A673 (cell line): Measurements from ENCODE around the gene CHCHD6. TPM values are rescaled to one million over a fixed set of nuclear protein-coding genes. Genes with fewer than 3 reads are reported as not detected.

Experiments
- BruUV-seq: library from RNA; stranded (reverse); fragments of 400-500 nt; replicated peaks from 2 replicates; lab custom pipeline; 2021; lab: Mats Ljungman, UMichigan
- CTCF ChIA-PET: fragments of 300-600 bp; sonication (Branson Sonifier 250); formaldehyde crosslinking; loops from one replicate; lab custom pipeline; 2022; ENCODE audit warnings: antibody characterized with exemption; lab: Charles Lee
- POLR2A ChIA-PET: fragments of 300-600 bp; sonication (Branson Sonifier 250); formaldehyde crosslinking; loops from one replicate; lab custom pipeline; 2022; ENCODE audit warnings: antibody characterized with exemption; ENCODE audit not compliant: low non-redundant PET; lab: Charles Lee
- DNase-seq: peaks from one replicate; pipeline ENCODE4 v3.0.0-alpha.2; 2015; ENCODE audit warnings: low spot score
- H3K27ac ChIP-seq: fragments of 200-600 bp; sonication (generic); 2 replicates; pipeline ENCODE4 v1.5.1; 2016; ENCODE audit warnings: mixed run types, low read depth, mild to moderate bottlenecking, mixed read lengths, antibody characterized with exemption, low read length; ENCODE audit not compliant: poor library complexity, severe bottlenecking
- H3K27me3 ChIP-seq: fragments of 200-600 bp; sonication (generic); replicated peaks from 2 replicates; pipeline ENCODE4 v1.6.1; 2017; ENCODE audit warnings: mixed run types, low read depth, mild to moderate bottlenecking, mixed read lengths, antibody characterized with exemption, low read length; ENCODE audit not compliant: insufficient read depth, poor library complexity
- H3K36me3 ChIP-seq: fragments of 200-600 bp; sonication (generic); 2 replicates; pipeline ENCODE4 v1.6.1; 2016; ENCODE audit warnings: mixed run types, mild to moderate bottlenecking, mixed read lengths, antibody characterized with exemption, low read length; ENCODE audit not compliant: insufficient read depth, poor library complexity, severe bottlenecking
- H3K4me1 ChIP-seq: fragments of 200-600 bp; sonication (generic); 2 replicates; pipeline ENCODE4 v1.6.1; 2017; ENCODE audit warnings: mixed run types, mild to moderate bottlenecking, mixed read lengths, antibody characterized with exemption, low read length; ENCODE audit not compliant: insufficient read depth, poor library complexity, severe bottlenecking
- H3K4me3 ChIP-seq: fragments of 200-600 bp; sonication (generic); 2 replicates; pipeline ENCODE4 v1.5.1; 2016; ENCODE audit warnings: low read depth, mixed run types, mild to moderate bottlenecking, mixed read lengths, low read length; ENCODE audit not compliant: poor library complexity, severe bottlenecking
- H3K9me3 ChIP-seq: fragments of 200-600 bp; sonication (generic); 2 replicates; pipeline ENCODE4 v1.6.1; 2016; ENCODE audit warnings: mixed run types, low read depth, mild to moderate bottlenecking, mixed read lengths, antibody characterized with exemption, low read length; ENCODE audit not compliant: poor library complexity, severe bottlenecking
- CTCF ChIP-seq: fragments of 300-800, 200-600 bp; sonication (generic); conservative IDR thresholded peaks from 2 replicates; pipeline ENCODE4 v1.5.1; 2017; ENCODE audit warnings: low read depth, mild to moderate bottlenecking, antibody characterized with exemption, low read length, moderate library complexity, mixed read lengths
- EZH2 ChIP-seq: fragments of 200-600 bp; sonication (generic); IDR thresholded peaks from 2 replicates; pipeline ENCODE4 v1.6.1; 2017; ENCODE audit warnings: borderline replicate concordance, low read depth, mild to moderate bottlenecking, mixed read lengths, antibody characterized with exemption, low read length; ENCODE audit not compliant: poor library complexity, severe bottlenecking
- intact Hi-C: fragments of 100-400 bp; cut with micrococcal nuclease; formaldehyde crosslinking; loops from one replicate; pipeline ENCODE4 v1.10.0; 2022; ENCODE audit not compliant: unreplicated experiment
- total RNA-seq: library from RNA; stranded (reverse); gene quantifications from 2 replicates; pipeline ENCODE4 v1.2.3, GENCODE V29; 2021

The CHCHD6 gene
- total RNA-seq, 1 experiment from 2014 or later, result 23.3 TPM

- Histone ChIP-seq H3K4me3 (peak overlapping the region; percentile 7), H3K27ac (no peak overlapping the region), H3K9me3 (peaks cover 4% of the 10 kb centered on the region), H3K4me1 (peaks cover 20% of the 10 kb centered on the region), H3K27me3 (no peaks in the 10 kb centered on the region), H3K36me3 (no peaks in the 10 kb centered on the region)
- CTCF ChIA-PET, result interaction anchor here (1.9 kb wide), 1 partner anchor 870 kb away, joined by 4 read pairs; no protein-coding TSS in a partner anchor
- POLR2A ChIA-PET, result no interaction called here
- DNase-seq, result no peak
- intact Hi-C loops, result loop anchor here (1.0 to 10.0 kb wide), 3 partner anchors 306 to 866 kb away; partner anchors contain the start of gene PLXNA1
- TF ChIP-seq CTCF (no peak), EZH2 (no peak)
- no TSS peak for BruUV-seq
Observed at GRCh38 chr3:126678693-126679317, 25.2 kb upstream of the CHCHD6 start.

GRCh38 chr3:126679318-126679751 is 24.7 kb upstream of the CHCHD6 start:
- CTCF ChIA-PET, result interaction anchor here (1.9 kb wide), 1 partner anchor 869 kb away, joined by 4 read pairs; no protein-coding TSS in a partner anchor
- POLR2A ChIA-PET, result interaction anchor here (0.5 kb wide), 1 partner anchor 68 kb away, joined by 4 read pairs; no protein-coding TSS in a partner anchor
- intact Hi-C loops, result loop anchor here (1.0 to 10.0 kb wide), 3 partner anchors 305 to 865 kb away; partner anchors contain the start of gene PLXNA1
- Histone ChIP-seq H3K9me3 (no peaks in the 10 kb centered on the region), H3K36me3 (no peaks in the 10 kb centered on the region), H3K27me3 (no peaks in the 10 kb centered on the region), H3K4me1 (peaks cover 20% of the 10 kb centered on the region), H3K4me3 (peak overlapping the region; percentile 7), H3K27ac (no peak overlapping the region)
- BruUV-seq, result no TSS peak
- TF ChIP-seq EZH2, result no peak
- peak; percentile 95 for TF ChIP-seq CTCF
- peak; percentile 81 for DNase-seq

GRCh38 chr3:126679831-126680666 is 24.0 kb upstream of the CHCHD6 start:
- peak; percentile 48 for DNase-seq
- Histone ChIP-seq H3K27me3 (no peaks in the 10 kb centered on the region), H3K4me3 (no peak overlapping the region), H3K4me1 (peaks cover 20% of the 10 kb centered on the region), H3K27ac (no peak overlapping the region), H3K36me3 (no peaks in the 10 kb centered on the region), H3K9me3 (no peaks in the 10 kb centered on the region)
- ChIA-PET CTCF (interaction anchor here (0.6 to 1.9 kb wide), 2 partner anchors 811 to 868 kb away, joined by 4 read pairs; no protein-coding TSS in a partner anchor), POLR2A (interaction anchor here (0.5 kb wide), 1 partner anchor 67 kb away, joined by 4 read pairs; no protein-coding TSS in a partner anchor)
- no TSS peak for BruUV-seq
- TF ChIP-seq CTCF (no peak), EZH2 (no peak)
- intact Hi-C loops, result loop anchor here (1.0 to 10.0 kb wide), 3 partner anchors 305 to 865 kb away; partner anchors contain the start of gene PLXNA1
